ENCODE measurements around the gene HNF1A.
"Not testable (repeated sequence)": the region's sequence is repeated elsewhere in the genome, so short reads cannot be mapped to it uniquely, and the experiment has no call there.

Gene HNF1A

DNA sequence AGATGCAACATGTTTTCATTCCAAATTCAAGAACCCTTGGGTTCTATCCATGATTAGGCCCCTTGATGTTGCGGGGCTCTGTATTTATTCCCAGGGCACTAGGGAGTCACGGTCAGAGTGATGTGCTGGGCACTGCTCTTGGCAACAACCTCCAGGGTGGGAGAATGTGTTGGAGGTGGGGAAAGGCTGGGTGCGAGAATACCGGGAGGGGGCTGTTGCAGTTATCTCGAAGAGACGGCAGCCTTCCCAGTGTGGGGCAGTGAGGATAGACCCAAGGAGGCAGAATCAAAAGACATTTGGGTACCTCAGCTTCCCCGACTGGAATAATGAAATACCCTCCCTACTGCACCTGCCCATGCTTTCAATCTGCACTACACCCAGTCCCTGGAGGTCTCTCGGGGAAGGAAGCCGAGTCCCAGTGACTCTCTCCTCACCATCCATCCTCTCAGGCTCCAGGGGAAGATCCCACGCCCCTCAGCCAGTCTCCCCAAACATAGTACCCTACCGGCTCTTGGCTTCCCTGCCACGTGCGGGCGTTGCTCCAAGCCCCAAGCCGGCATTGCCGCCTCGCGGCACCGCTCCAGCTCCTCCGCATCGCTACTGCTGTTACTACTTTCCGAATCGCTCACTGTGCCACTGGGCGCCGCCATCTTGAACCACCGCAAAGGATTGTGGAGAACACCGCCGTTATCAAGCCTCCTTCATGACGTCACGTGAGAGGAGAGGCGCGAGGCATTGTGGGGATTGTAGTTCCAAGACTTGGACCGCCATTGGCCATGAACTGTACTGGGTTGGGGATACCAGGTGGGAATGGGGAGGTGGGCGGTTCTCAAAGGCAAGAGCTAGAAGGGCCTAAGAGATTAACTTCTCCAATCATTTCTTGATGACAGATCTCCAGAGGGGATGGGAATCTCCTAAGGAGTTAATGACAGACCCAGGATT is 37.8 kb downstream of the HNF1A start, which contains the start of gene C12orf43:
C12orf43 (minus strand) TSS at position 663 of the 942 bp plus-strand sequence; CDS start at position 650, 13 bp downstream.
- DNase-seq: peak; percentile 86

DNA sequence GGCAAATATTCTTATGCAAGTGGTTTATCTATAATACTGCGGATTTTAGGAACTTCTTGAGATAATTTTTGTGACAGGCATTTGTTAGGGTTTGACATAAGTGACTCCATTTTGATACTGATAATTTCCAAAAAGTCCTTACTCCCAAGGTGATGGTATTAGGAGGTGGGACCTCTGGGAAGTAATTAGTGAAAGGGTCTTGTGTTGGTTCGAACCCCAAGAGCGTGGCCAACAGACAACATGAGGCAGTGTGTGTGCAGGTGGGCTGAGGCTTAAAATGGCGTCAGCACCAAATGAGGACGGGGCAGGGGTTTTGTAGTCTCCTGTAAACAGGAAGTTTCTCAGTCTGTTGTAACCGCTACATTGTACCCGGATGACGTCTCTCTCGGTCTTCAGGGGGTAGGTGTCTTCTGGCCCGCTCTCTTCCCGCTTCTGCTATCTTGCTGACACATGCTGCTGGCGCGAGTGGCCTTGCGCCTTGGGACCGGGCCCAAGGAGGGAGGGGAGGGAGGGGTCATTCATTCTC is 39.7 kb downstream of the HNF1A start:
- DNase-seq: no peak

- DNase-seq: no peak
These were observed 40.7 kb downstream of the HNF1A start for GRCh38 chr12:121018860-121019617.

- DNase-seq: no peak
These were observed 43.4 kb downstream of the HNF1A start for GRCh38 chr12:121021754-121022153.

DNA sequence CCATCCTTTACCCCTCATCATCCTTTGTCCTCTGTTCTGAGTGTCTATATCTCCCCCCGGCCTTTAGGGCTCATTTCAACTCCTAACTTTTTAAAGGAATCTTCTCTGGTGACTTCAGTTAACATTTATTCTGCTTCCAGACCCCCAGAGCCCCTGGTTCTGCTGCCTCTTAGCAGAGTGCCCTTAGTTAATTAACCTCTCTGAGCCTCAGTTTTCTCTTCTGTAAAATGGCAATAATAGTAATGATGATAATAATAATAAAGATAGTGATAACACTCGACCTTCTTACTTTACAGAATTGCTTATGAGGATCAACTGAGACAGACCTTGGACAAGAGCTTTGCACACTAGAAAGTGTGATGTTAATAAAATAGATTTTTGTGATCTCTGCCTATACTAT is 44.4 kb downstream of the HNF1A start:
- no peak for DNase-seq

GRCh38 chr12:121023799-121024198 is 45.5 kb downstream of the HNF1A start:
- no peak for DNase-seq

DNA sequence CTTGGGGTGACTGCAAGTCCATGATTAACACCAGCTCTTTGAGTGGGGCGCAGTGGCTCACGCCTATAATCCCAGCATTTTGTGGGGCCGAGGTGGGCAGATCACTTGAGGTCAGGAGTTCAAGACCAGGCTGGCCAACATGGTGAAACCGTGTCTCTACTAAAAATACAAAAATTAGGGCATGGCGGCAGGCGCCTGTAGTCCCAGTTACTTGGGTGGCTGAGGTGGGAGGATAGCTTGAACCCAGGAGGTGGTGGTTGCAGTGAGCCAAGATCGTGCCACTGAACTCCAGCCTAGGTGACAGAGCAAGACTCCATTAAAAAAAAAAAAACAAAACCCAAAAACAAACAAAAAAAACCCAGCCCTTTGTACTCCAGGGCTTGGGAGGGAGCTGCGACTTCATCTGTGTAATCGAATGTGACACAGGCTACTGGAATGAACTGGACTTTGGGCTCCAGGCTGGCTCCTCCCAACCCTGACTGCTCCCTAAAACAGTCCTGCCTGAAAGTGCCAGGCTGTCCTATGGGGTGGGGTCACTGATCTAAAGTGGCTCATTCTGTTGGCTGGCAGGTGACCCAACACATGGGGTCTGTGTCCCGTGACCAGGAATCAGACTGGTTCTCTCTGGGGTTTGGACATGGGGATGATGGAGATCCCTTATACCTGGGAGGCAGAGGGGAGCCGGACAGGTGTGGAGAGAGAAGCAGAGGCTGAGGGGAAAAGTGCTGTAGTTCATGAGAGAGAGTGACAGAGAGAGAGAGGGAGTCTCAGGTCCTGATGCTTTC is 47.3 kb downstream of the HNF1A start:
- no peak for DNase-seq

- DNase-seq: no peak
These were observed 48.1 kb downstream of the HNF1A start for GRCh38 chr12:121026274-121027045.

DNA sequence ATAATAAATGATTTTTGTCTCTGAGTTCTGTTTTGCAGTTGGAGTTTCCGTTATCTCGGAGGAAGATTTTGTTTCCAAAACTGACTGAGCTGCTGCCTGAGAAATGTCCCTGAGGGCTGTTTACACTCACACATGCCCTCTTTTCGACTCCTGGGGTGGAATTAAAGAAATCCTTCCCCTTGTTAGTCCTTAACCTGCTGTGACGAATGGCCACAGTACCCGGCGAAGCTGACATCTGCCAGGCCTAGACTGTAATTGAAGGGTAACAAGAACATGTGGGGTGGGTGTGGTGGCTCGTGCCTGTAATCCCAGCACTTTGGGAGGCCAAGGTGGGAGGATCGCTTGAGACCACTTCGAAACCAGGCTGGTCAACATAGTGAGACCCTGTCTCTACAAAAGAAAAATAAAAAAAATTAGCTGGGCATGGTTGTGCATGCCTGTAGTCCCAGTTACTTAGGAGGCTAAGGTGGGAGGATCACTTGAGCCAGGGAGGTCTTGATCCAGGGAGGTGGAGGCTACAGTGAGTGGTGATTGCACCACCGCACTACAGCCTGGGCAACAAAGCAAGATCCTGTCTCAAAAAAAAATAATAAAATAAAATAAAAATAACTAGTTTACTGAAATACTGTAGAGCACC is 52.4 kb downstream of the HNF1A start:
- DNase-seq: no peak

DNA sequence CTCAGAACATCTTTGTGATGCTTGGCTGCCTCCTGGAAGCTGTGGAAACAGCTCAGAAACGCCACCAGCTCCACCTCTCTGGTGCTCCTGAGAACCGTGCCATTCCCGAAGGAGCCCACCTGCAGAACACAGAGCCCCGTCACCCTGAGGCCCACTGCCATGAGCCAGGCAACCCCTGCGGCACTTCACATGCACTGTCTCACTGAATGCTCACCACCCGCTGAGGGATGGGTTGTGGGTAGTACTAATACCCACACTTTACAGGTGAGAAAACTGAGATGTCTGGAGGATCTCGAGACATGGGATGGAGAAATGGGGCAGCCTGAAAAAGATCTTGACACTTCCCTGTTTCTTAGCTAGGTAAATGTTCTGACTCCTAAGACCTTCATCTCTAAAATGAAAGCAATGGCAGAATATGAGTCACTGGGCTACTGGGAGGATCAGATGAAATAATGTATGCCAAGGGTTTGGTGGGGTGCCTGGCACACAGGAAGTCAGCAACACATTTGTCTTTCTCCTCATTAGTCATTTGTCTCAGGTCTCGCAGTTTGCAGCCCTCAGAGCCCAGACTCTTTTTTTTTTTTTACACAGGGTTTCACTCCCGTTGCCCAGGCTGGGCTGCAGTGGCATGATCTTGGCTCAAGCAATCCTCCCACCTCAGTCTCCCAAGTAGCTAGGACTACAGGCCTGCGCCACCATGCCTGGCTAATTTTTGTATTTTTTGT is 55.4 kb downstream of the HNF1A start:
- no peak for DNase-seq

DNA sequence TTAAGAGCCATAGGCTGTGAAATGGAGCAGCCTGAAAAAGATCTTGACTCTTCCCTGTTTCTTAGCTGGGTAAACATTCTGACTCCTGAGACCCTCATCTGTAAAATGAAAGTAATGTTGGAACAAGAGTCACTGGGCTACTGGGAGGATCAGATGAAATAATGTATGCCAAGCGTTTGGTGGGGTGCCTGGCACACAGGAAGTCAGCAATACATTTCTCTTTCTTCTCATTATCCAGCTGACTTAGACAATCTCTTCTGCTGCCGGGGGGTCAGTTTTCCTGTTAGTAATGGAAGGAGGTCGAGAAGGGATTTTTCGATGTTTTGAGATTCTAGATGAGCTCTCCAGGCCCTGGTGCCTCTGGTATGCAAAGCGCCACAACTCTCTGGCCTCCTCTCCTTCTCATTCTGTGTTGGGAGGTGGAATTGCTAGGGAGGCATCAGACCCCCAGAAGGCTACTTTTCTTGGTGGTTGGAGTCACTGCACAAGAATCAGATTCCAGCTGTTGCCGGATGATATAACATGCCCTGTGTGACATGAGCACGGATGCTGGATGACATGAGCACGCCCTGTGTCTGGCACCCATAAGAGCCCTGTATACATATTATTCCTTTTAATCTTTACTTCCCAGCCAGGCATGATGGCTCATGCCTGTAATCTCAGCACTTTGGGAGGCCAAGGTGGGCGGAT is 56.4 kb downstream of the HNF1A start:
- no peak for DNase-seq

GRCh38 chr12:121036810-121037326 is 58.5 kb downstream of the HNF1A start:
- no peak for DNase-seq

DNA sequence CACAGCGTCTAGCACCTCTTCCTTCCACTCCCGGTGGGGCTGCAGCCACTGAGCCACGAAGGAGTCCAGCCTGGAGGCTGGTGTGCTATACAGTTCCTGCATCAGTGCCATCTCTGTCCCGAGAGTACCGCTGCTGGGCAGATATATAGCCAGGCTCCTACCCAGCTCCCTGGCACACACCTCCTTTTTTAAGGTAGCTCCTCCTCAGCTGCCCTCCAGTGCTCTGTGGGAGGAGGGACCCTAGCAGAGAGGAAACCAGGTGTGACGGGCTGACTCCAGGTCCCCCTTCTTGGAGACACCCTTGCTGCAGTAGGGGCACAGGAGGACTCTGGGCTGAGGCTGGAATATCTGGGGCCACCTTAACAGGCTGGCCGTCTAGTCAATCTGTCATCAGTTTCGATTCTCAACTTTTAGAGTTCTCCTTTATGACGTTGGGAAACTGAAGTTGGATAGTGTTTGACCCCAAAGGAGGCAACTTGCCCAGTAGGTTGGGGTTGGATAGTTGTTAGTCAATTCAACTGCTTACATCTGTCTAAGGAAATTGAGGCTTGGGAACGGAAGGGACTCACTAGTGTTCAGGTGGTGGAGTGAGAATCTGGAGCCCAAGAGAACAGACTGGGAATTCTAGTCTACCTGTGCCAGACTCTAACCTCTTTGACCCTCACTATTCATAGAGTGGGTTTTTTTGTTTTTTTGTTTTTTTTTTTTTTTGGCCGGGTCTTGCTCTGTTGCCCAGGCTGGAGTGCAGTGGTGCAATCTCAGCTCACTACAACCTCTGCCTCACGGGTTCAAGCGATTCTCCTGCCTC is 60.7 kb downstream of the HNF1A start, which contains the start of gene OASL:
OASL (minus strand) TSS at position 386 of the 808 bp plus-strand sequence; CDS start at position 111, 275 bp downstream.
- DNase-seq: no peak

GRCh38 chr12:121043067-121043466 is 64.7 kb downstream of the HNF1A start:
- no peak for DNase-seq

- DNase-seq: not testable (repeated sequence)
These were observed 69.1 kb downstream of the HNF1A start for GRCh38 chr12:121047400-121047799.

DNA sequence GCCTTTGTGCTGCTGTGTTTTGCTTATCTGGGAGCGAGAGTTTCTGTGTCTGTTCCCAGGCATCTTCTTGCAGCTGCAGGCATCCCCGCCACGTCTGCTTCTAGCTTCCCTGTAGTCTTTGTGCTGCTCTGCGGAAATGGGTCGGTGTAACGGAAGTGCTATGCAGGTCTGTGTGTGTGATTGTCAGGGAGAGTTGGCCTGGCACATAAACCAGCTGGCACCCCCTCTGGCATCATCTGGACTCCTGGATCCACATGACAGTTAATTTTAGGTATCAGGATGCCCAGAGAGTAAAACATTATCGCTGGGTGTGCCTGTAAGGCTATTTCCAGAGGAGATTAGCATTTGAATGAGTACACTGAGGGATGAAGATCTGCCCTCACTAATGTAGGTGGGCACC is 70.1 kb downstream of the HNF1A start:
- no peak for DNase-seq

- DNase-seq: no peak
These were observed 72.4 kb downstream of the HNF1A start for GRCh38 chr12:121050725-121051124.

Measured in COR-L47 (cell line).